Activated CD8-positive, alpha-beta T cell treated with anti-CD3 and anti-CD28 coated beads for 36 hours (primary cell): ENCODE measurements around the gene RLBP1. TPM values are rescaled to one million over a fixed set of nuclear protein-coding genes. Genes with fewer than 3 reads are reported as not detected.

Experiments used
- ATAC-seq: fragments of 200-7000 bp; cut with Tn5 transposase; one replicate; pipeline ENCODE4 v1.10.0; 2021; ENCODE audit warnings: mild to moderate bottlenecking, moderate library complexity
- CTCF ChIA-PET: fragments of 350-600 bp; sonication (Branson Sonifier 250); formaldehyde crosslinking; loops from one replicate; lab custom pipeline; 2021; ENCODE audit warnings: antibody characterized with exemption; lab: Charles Lee
- POLR2A ChIA-PET: fragments of 350-600 bp; sonication (Branson Sonifier 250); formaldehyde crosslinking; loops from one replicate; lab custom pipeline; 2021; ENCODE audit warnings: antibody characterized with exemption; lab: Charles Lee
- DNase-seq: peaks from one replicate; pipeline ENCODE4 v3.0.0-alpha.2; 2020
- H3K27ac Mint-ChIP-seq: one replicate; pipeline ENCODE4 v1.8.0; 2021; ENCODE audit warnings: mild to moderate bottlenecking, mixed read lengths
- H3K27me3 Mint-ChIP-seq: one replicate; pipeline ENCODE4 v1.8.0; 2021; ENCODE audit warnings: mixed read lengths
- H3K36me3 Mint-ChIP-seq: one replicate; pipeline ENCODE4 v1.8.0; 2021; ENCODE audit warnings: low read depth, mixed read lengths
- H3K4me1 Mint-ChIP-seq: one replicate; pipeline ENCODE4 v1.8.0; 2021; ENCODE audit warnings: low read depth, mixed read lengths
- H3K4me3 Mint-ChIP-seq: one replicate; pipeline ENCODE4 v1.8.0; 2021; ENCODE audit warnings: mild to moderate bottlenecking, moderate library complexity, mixed read lengths
- H3K9me3 Mint-ChIP-seq: one replicate; pipeline ENCODE4 v1.8.0; 2021; ENCODE audit warnings: mixed read lengths
- intact Hi-C: fragments of 100-400 bp; cut with micrococcal nuclease; formaldehyde crosslinking; loops from one replicate; pipeline ENCODE4 v1.10.0; 2022
- total RNA-seq, 2 experiments: library from RNA; stranded (reverse); gene quantifications; one replicate each; pipeline ENCODE4 v1.2.3, GENCODE V29; 2021
- TF ChIP-seq, protein P1 (sequence below): fragments of 200-600 bp; IDR thresholded peaks from one replicate; pipeline ENCODE4 v1.8.0; 2022; ENCODE audit warnings: antibody characterized with exemption, mild to moderate bottlenecking

RLBP1 gene
- total RNA-seq, 2 experiments from 2014 or later, result not detected

GRCh38 chr15:89217686-89218376, 3.5 kb downstream of the RLBP1 start:
- ATAC-seq (no peak), DNase-seq (no peak)
- Mint-ChIP-seq H3K4me1 (no peaks in the 10 kb centered on the region), H3K9me3 (no peaks in the 10 kb centered on the region), H3K4me3 (no peak overlapping the region), H3K27me3 (peaks cover 3% of the 10 kb centered on the region), H3K27ac (no peak overlapping the region), H3K36me3 (no peaks in the 10 kb centered on the region)
- POLR2A ChIA-PET, result no interaction called here
- TF ChIP-seq, protein P1, sequence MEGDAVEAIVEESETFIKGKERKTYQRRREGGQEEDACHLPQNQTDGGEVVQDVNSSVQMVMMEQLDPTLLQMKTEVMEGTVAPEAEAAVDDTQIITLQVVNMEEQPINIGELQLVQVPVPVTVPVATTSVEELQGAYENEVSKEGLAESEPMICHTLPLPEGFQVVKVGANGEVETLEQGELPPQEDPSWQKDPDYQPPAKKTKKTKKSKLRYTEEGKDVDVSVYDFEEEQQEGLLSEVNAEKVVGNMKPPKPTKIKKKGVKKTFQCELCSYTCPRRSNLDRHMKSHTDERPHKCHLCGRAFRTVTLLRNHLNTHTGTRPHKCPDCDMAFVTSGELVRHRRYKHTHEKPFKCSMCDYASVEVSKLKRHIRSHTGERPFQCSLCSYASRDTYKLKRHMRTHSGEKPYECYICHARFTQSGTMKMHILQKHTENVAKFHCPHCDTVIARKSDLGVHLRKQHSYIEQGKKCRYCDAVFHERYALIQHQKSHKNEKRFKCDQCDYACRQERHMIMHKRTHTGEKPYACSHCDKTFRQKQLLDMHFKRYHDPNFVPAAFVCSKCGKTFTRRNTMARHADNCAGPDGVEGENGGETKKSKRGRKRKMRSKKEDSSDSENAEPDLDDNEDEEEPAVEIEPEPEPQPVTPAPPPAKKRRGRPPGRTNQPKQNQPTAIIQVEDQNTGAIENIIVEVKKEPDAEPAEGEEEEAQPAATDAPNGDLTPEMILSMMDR, result no peak
- CTCF ChIA-PET, result interaction anchor here (1.0 to 7.8 kb wide), 2 partner anchors 12 to 38 kb away, joined by 3 to 81 read pairs; no protein-coding TSS in a partner anchor
- intact Hi-C loops, result no loop called here

- POLR2A ChIA-PET, result no interaction called here
Observed at GRCh38 chr15:89217031-89217430, 4.3 kb downstream of the RLBP1 start.

DNA sequence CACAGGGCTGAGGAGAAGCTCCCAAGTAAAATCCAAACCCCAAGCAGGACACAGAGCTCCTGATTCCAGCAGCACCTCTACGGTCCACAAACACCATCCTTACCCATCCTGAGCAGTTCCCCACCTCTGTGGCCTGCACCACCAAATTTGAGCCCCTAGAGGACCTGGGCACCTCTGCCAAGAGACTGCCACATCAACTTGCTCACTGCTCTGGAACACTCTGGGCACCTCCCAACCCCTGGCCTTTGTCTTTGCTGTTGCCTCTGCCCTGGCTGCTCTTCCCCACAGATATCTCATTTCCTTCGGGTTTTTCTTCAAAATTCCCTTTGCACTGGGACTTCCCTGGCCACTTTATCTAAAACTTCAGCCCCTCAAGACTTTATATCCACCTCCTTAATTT, 5.8 kb downstream of the RLBP1 start:
- ChIA-PET CTCF (interaction anchor here (1.6 to 7.8 kb wide), 2 partner anchors 9 to 29 kb away, joined by 4 to 81 read pairs; partner anchors contain the start of gene FANCI), POLR2A (interaction anchor here (0.9 kb wide), 1 partner anchor 8 kb away, joined by 3 read pairs; no protein-coding TSS in a partner anchor)
- no peak overlapping the region for H3K27ac Mint-ChIP-seq
- intact Hi-C loops, result no loop called here
- no peaks in the 10 kb centered on the region for H3K36me3 Mint-ChIP-seq
- H3K4me1 Mint-ChIP-seq, result no peaks in the 10 kb centered on the region
- no peaks in the 10 kb centered on the region for H3K9me3 Mint-ChIP-seq
- H3K27me3 Mint-ChIP-seq, result peaks cover 3% of the 10 kb centered on the region
- ATAC-seq, result peak; percentile 45
- TF ChIP-seq, protein P1, result no peak
- no peak for DNase-seq
- no peak overlapping the region for H3K4me3 Mint-ChIP-seq

More at GRCh38 chr15:89217031-89217430, 4.3 kb downstream of the RLBP1 start:
- TF ChIP-seq, protein P1, result no peak
- no peaks in the 10 kb centered on the region for H3K36me3 Mint-ChIP-seq
- H3K27ac Mint-ChIP-seq, result no peak overlapping the region
- H3K4me3 Mint-ChIP-seq, result no peak overlapping the region
- peaks cover 3% of the 10 kb centered on the region for H3K27me3 Mint-ChIP-seq
- CTCF ChIA-PET, result interaction anchor here (1.0 to 7.8 kb wide), 2 partner anchors 11 to 37 kb away, joined by 3 to 81 read pairs; no protein-coding TSS in a partner anchor
- DNase-seq (no peak), ATAC-seq (no peak)
- no peaks in the 10 kb centered on the region for H3K4me1 Mint-ChIP-seq
- H3K9me3 Mint-ChIP-seq, result no peaks in the 10 kb centered on the region
- intact Hi-C loops, result no loop called here

DNA sequence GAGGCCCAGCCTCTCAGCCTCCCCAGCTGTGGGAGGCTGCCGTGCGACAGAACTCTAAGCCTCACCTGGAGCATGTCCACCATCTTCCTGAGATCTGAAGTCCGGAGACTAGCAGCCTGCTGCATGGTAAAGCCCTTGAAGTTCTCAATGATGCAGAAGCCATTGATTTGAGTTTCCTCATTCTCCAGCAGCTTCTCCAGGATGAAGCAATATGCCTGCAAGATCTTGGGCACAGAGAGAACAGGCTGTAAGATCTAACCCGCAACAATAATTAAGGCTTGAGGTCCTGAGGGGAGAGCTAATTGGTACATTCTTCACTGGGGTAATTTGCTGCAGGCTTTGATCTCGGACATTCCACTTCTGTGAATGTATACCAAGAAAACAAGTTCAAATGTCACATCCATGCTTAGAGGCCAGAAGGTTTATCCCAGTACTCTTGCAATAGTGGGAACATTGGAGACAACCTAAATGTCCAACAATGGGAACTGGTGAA, 9.7 kb downstream of the RLBP1 start:
- no peaks in the 10 kb centered on the region for H3K27me3 Mint-ChIP-seq
- DNase-seq (no peak), ATAC-seq (no peak)
- no peak overlapping the region for H3K27ac Mint-ChIP-seq
- intact Hi-C loops, result no loop called here
- POLR2A ChIA-PET, result no interaction called here
- H3K36me3 Mint-ChIP-seq, result no peaks in the 10 kb centered on the region
- CTCF ChIA-PET, result no interaction called here
- no peaks in the 10 kb centered on the region for H3K9me3 Mint-ChIP-seq
- peaks cover 3% of the 10 kb centered on the region for H3K4me1 Mint-ChIP-seq
- no peak overlapping the region for H3K4me3 Mint-ChIP-seq
- TF ChIP-seq, protein P1, result no peak

- Mint-ChIP-seq H3K36me3 (no peaks in the 10 kb centered on the region), H3K4me3 (no peak overlapping the region), H3K27ac (no peak overlapping the region), H3K27me3 (no peaks in the 10 kb centered on the region), H3K9me3 (no peaks in the 10 kb centered on the region), H3K4me1 (peaks cover 20% of the 10 kb centered on the region)
- TF ChIP-seq, protein P1, result no peak
- ChIA-PET POLR2A (no interaction called here), CTCF (interaction anchor here (1.0 to 1.6 kb wide), 3 partner anchors 21 to 33 kb away, joined by 3 to 4 read pairs (median 4); no protein-coding TSS in a partner anchor)
- ATAC-seq (no peak), DNase-seq (no peak)
- intact Hi-C loops, result loop anchor here (10.0 kb wide), 1 partner anchor 76 kb away; no protein-coding TSS in a partner anchor
Observed at GRCh38 chr15:89209057-89209456, 12.3 kb downstream of the RLBP1 start.
